HG03159 (cell line): ENCODE results near the gene ITGA4.
A peak's percentile ranks its signal among the peaks of the same experiment; 100 is the strongest.
"Not testable (repeated sequence)": the region's sequence is repeated elsewhere in the genome, so short reads cannot be mapped to it uniquely, and the experiment has no call there.

Source experiments
- ATAC-seq: cut with Tn5 transposase; IDR thresholded peaks from one replicate; pipeline ENCODE4 v1.9.1; 2021; ENCODE audit warnings: mild to moderate bottlenecking, moderate library complexity; ENCODE audit not compliant: unreplicated experiment

ITGA4 gene

DNA sequence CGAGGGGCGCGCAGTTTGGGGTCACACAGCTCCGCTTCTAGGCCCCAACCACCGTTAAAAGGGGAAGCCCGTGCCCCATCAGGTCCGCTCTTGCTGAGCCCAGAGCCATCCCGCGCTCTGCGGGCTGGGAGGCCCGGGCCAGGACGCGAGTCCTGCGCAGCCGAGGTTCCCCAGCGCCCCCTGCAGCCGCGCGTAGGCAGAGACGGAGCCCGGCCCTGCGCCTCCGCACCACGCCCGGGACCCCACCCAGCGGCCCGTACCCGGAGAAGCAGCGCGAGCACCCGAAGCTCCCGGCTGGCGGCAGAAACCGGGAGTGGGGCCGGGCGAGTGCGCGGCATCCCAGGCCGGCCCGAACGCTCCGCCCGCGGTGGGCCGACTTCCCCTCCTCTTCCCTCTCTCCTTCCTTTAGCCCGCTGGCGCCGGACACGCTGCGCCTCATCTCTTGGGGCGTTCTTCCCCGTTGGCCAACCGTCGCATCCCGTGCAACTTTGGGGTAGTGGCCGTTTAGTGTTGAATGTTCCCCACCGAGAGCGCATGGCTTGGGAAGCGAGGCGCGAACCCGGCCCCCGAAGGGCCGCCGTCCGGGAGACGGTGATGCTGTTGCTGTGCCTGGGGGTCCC is at the start of gene ITGA4:
Gene ITGA4, plus strand, starts transcription at position 266 of the 620 bp plus-strand sequence. Its CDS starts 269 bp downstream, at position 535.
- ATAC-seq, result peak; percentile 71

- ATAC-seq, result no peak
Measured at GRCh38 chr2:181408861-181409260, 48.3 kb upstream of the ITGA4 start.

GRCh38 chr2:181411105-181411849 is 45.9 kb upstream of the ITGA4 start:
- peak; percentile 97 for ATAC-seq

GRCh38 chr2:181419129-181419855 is 37.9 kb upstream of the ITGA4 start:
- ATAC-seq, result no peak

DNA sequence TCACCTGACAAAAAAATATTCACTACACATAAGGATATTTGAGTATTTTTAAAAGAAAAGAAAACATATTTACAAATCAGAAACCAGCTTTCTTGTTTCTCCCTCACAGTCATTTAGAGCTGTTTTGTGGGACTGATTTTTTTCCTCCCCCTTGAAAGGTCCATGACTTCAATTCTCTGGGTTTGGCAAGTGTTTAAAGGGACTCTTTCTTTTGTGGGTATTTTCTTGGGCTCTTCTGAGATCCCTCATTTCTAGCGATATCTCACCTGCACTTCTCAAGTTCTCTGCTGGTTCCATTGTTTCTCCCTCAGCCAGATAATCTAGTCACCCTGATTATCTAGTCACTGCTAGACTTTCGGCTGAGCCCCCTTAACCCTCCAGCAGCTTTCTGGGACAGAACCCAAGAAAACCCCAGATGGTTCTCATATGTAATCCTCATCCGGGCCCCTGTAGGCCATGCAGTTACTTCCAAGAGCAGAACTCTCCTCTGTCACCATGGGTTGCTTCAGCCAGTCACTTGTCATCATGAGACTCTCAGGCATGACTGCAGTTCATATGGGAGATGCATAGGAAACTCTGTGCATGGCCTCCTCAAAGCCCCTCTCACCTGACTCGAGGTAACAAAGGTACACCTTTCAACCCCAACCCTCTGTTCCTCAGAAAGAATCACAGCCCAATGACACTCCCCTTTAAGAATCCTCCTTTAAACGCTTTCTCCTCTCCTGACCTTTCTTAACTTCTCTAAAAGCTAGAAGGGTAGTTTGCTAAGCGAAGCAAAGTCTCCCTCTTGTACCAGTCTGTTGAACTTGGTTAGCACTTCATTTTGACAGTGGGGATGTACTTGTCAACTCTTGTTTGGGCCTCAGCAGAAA is 36.7 kb upstream of the ITGA4 start:
- peak; percentile 13 for ATAC-seq

GRCh38 chr2:181421131-181421458 is 36.1 kb upstream of the ITGA4 start:
- peak; percentile 47 for ATAC-seq

- no peak for ATAC-seq
Measured at GRCh38 chr2:181421464-181421863, 35.7 kb upstream of the ITGA4 start.

- no peak for ATAC-seq
Measured at GRCh38 chr2:181426672-181427071, 30.5 kb upstream of the ITGA4 start.

DNA sequence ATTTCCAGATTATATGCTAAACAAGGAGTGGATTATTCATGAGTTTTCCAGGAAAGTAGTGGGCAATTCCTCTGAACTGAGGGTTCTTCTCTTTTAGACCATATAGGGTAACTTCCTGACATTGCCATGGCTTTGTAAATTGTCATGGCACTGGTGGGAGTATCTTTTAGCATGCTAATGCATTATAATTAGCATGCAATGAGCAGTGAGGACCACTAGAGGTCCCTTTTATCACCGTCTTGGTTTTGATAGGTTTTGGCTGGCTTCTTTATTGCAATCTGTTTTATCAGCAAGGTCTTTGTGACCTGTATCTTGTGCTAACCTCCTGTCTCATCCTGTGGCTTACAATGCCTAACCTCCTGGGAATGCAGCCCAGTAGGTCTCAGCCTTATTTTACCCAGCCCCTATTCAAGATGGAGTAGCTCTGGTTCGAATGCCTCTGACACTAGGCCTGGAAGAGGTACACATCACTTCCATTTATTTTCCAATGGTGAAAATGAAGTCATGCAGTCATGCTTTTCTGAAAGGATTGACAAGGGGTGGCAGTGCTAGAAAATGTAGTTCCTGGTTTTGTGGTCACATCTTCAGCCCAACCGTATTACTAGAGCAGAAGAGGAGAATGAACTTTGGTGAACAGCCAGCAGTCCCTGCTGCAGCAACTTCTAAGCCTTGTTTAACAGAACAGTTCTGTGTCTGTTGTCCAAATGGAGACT is 26.6 kb upstream of the ITGA4 start:
- ATAC-seq, result no peak

GRCh38 chr2:181431674-181432073 is 25.5 kb upstream of the ITGA4 start:
- ATAC-seq, result no peak

GRCh38 chr2:181438261-181438660 is 18.9 kb upstream of the ITGA4 start:
- no peak for ATAC-seq

GRCh38 chr2:181440344-181440743 is 16.8 kb upstream of the ITGA4 start:
- no peak for ATAC-seq

- no peak for ATAC-seq
Measured at GRCh38 chr2:181440919-181441318, 16.3 kb upstream of the ITGA4 start.

DNA sequence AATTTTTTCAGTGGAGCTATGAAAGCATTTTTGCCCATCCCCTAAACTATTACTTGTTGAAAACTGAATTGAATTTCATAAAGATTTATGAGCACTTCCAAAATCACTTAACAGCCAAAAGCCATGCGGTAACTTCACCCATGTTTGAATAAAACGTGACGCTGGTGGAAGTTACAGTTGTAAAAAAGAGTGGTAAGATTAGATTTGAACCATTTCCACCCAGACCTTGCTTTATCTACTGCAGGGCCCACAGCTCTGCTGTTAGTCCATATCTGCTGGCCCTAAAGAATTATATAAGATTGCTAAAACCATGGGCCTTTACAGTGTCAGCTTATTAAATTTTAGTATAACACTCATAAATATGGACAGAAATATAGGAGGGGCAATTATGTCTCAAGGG is 15.5 kb upstream of the ITGA4 start:
- no peak for ATAC-seq

- no peak for ATAC-seq
Measured at GRCh38 chr2:181444654-181445053, 12.5 kb upstream of the ITGA4 start.

DNA sequence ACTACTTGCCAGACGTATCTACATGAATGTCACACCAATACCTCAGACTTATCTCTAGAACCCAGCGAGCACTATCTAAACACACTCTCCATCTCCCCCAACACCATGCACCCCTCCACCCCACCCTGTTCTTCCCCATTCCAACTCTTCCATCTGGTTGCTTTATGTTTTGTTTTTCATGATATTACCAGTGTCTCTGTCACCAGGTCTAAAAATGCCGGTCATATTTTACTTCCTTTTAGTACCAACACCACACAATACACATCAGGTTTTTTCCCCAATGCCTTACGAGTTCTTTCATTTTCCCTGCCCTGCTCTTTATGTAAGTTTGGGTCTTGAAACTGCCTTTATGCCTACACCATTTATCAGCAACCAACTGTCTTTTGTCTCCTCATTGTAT is 10.2 kb upstream of the ITGA4 start:
- no peak for ATAC-seq

DNA sequence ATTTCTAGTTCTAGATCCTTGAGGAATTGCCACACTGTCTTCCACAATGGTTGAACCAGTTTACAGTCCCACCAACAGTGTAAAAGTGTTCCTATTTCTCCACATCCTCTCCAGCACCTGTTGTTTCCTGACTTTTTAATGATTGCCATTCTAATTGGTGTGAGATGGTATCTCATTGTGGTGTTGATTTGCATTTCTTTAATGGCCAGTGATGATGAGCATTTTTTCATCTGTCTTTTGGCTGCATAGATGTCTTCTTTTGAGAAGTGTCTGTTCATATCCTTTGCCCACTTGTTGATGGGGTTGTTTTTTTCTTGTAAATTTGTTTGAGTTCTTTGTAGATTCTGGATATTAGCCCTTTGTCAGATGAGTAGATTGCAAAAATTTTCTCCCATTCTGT is 7.9 kb upstream of the ITGA4 start:
- ATAC-seq, result not testable (repeated sequence)

DNA sequence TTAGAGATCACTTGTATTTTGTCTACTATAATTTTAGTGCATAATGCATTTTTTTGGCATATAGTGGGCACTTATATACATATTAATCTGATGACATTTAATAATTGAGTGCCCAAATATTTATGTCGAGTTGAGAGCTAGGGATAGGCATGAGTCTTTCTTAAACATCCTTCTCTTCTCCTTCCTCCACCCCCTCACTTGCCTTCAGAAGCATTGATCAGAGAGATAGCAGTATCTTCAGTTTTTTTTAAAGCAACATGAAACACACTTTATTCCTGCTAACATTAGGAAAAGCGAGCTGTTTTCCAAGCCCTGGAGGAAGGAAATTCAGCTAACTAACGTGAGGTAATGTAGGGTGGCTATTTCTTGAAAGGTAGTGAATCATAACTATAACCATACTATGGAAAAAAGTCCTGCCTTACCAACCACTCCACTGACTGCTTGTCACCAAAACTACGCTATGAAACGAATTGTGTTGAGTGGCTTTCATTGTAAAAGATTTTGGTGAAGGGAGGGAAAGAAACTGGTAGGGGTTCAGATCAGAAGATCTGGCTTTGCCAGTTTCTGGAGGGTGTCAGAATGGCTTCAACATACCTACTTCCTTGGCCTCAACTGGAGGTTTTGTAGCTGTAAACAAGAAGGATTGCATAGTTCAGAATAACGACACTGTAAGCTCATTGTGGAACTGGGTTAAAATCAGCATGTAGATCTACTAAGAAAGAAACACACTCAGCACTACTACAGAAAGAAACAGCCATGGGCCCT is 2.3 kb upstream of the ITGA4 start:
- ATAC-seq, result no peak

DNA sequence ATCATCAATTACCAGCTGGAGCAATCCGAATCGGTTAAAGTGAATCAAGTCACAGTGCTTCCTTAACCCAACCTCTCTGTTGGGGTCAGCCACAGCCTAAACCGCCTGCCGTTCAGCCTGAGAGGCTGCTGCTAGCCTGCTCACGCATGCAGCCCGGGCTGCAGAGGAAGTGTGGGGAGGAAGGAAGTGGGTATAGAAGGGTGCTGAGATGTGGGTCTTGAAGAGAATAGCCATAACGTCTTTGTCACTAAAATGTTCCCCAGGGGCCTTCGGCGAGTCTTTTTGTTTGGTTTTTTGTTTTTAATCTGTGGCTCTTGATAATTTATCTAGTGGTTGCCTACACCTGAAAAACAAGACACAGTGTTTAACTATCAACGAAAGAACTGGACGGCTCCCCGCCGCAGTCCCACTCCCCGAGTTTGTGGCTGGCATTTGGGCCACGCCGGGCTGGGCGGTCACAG is 496 bp upstream of the ITGA4 start:
- ATAC-seq, result peak; percentile 76
